Smooth muscle cell of the brain vasculature (primary cell): ENCODE results near the gene PKN3.

Source experiments
- DNase-seq: peaks from one replicate; pipeline ENCODE4 v3.0.0-alpha.2; 2012; ENCODE audit warnings: low read depth, low spot score

Gene PKN3

DNA sequence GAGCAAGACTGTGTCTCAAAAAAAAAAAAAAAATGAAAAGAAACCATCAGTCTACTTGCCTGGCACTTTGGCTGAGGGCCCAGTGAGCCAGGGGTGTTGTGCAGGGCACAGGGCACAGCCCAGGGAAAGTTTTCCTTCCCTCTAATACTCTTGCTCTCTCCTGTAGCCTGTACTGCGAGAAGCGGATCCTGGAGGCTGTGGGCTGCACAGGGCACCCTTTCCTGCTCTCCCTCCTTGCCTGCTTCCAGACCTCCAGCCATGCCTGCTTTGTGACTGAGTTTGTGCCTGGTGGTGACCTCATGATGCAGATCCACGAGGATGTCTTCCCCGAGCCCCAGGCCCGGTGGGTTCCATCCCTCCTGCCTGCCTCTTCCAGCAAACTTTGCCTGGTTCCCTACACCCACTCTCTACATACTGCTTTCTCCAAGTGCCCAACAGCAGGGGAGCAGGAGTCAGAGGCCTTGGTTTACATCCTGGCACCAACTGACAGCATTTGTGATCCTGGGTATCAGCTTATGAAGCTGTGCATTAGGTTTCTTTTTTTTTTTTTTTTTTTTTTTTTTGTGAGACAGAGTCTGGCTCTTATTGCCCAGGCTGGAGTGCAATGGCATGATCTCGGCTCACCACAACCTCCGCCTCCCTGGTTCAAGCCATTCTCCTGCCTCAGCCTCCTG is 14.4 kb downstream of the PKN3 start:
- no peak for DNase-seq

DNA sequence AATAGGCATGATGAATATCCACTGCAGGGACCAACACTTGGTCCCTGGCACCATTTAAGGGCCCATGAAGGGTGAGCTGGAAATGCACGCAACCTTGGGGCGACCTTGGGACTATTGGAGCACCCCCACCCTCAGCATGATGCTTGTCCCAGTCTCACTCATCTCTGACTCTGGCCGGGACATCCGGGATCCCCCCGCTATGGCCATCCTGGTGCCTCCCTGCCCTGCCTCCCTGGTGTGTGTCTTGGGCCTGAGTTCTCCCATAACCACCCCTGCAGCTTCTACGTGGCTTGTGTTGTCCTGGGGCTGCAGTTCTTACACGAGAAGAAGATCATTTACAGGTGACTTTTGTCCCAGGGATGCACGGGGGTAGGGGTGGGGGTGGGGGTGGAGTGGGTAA is 15.7 kb downstream of the PKN3 start:
- DNase-seq = no peak

DNA sequence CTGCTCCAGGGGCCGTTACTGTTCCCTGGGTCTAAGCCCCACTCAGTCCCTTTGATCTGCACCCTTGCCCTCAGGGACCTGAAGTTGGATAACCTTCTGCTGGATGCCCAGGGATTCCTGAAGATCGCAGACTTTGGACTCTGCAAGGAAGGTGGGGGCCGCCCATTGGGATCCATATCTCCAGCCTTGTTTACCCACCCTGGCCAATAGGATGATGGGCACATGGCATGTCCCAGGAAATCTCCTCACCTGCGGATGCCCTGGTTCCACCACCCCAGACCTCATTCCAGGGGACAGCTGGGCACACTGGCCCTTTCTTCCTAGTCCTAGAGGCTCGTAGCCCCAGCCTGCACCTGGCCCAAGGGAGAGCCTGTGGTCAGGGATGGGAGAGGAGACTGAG is 16.2 kb downstream of the PKN3 start:
- no peak for DNase-seq

DNA sequence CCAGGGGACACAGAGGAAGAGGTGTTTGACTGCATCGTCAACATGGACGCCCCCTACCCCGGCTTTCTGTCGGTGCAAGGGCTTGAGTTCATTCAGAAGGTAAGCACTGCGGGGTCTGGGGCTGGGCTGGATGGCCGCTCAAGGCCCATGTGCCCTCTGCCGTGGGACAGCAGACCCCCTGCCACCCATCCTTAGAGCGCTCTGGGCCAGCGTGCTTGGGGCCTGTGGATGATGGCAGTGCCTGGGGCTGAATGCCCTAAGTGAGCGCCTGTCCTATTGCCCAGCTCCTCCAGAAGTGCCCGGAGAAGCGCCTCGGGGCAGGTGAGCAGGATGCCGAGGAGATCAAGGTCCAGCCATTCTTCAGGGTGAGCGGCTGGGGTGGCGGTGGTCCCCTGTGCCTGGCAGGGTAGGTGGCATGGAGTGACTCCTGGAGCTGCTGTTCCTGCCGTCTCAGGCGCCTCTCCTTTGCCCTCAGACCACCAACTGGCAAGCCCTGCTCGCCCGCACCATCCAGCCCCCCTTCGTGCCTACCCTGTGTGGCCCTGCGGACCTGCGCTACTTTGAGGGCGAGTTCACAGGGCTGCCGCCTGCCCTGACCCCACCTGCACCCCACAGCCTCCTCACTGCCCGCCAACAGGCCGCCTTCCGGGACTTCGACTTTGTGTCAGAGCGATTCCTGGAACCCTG is 17.8 kb downstream of the PKN3 start:
- DNase-seq = no peak

DNA sequence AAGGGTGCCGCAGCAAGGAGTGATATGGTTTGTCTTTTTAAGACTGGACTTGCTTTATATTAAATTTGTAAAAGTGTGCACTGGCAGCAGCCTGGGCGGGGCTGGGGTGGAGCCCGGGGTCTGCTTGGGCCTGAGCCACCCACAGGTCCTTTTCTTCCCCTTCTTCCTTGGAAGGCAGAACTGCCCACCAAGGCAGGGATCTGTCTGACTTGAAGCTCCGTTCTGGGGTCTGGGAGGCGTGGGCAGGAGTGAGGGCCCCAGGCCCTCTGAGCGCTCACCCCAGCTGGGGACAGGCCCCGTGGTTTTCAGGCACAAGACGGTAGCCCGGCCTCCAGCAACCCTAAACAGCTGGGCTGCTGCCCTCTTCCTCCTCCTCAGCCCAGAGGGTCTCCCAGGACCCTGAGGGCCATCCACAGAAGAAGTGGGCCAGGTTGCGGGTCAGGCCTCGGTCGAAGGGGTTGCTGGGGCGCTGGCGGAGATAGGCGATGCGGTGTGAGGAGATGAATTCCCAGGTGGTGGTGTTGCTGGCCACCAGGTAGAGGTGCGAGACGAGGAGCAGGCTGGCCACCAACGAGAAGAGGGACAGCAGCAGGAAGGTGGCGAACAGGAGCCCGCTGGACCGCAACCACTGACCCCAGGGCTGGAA is 18.7 kb downstream of the PKN3 start:
- no peak for DNase-seq

DNA sequence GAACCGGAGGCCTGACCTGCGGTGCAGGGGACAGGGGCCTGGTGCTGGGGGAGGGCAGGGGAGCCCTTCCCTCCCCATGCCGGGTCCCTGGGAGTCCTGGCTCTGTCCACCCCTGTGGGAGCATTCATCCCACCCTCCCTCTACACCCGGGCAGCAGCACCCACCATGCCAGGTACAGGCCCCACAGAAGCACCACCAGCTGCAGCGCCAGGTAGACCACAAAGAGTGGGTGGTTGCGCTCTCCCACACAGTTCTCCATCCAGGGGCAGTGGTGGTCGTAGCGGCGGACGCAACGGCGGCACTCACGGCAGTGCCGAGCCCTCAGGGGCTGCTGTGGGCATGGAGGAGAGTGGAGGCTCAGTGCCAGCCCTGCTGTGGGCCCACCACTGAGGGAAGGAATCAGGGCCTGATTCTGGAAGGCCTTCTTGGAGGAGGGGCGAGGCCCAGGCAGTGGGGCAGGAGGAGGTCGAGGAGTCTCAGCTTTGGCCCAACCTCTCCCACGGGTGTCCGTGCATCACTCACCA is 19.2 kb downstream of the PKN3 start:
- no peak for DNase-seq

DNA sequence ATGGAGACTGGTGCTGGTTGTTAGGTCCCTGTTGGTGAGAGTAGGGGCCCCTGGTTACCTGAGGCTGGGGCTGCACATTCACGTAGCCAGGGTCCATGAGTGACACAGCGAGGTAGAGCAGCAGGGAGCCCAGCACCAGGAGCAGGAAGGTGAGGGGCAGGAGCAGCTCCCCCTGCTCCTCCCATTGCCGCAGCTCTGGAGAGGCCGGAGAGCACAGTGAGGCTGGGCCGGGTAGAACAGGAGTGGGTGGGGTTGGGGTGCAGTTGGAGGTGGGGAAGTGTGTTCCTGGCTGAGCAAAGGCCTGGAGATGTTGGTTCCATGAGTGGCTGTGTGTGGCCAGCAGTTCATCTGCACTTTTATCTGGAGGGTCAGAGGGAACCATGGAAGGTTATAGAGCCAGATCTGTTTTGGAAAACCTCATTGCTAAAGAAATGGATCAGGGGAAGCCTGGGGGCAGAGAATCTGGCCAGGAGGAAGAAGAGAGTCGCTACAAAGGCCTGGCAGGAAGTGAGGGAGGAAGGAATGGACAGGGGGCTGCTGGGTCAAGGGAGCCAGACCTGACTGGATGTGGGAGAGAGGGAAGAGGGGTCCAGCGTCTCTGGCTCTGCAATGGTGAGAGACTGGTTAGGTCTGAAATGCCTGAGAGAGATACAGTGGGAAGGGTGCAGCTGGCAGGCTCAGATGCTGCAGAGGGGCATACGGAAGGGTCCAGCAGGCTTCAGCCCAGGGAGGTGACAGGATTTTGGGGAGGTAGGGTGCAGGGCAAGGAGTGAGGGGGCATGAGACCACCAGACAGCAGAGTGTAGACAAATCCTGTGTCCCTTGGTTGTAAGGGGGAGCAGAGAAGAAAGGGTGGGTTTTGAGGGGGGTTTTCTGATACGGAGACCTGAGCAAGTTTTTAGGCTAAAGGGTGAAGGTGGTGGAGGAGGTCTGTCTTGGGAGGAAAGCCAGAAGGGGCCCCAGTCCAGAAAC is 20.4 kb downstream of the PKN3 start:
- no peak for DNase-seq

DNA sequence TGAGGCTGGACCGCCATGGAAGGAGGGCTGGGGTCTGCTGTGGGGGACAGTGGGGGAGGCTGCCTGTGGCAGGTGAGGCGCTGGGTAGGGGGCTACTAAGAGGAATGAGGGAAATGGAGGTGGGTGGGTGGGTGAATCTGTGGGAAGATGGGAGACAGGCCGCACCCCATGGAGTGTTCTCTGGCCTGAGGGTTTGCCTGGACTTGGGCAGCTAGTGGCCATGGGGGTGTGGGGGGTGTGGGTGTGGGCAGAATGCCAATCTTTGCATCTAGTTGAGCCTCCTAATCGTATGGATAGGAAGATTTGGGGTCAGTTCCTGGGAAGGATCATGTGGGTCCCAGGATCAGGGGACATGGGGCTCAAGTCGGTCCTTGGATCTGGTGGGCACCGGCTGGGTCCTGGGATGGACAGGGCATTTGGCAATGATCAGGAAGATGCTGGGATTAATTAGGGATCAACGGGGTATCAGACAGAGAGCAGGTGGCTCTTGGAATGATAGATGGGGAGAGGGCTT is 21.1 kb downstream of the PKN3 start:
- no peak for DNase-seq

DNA sequence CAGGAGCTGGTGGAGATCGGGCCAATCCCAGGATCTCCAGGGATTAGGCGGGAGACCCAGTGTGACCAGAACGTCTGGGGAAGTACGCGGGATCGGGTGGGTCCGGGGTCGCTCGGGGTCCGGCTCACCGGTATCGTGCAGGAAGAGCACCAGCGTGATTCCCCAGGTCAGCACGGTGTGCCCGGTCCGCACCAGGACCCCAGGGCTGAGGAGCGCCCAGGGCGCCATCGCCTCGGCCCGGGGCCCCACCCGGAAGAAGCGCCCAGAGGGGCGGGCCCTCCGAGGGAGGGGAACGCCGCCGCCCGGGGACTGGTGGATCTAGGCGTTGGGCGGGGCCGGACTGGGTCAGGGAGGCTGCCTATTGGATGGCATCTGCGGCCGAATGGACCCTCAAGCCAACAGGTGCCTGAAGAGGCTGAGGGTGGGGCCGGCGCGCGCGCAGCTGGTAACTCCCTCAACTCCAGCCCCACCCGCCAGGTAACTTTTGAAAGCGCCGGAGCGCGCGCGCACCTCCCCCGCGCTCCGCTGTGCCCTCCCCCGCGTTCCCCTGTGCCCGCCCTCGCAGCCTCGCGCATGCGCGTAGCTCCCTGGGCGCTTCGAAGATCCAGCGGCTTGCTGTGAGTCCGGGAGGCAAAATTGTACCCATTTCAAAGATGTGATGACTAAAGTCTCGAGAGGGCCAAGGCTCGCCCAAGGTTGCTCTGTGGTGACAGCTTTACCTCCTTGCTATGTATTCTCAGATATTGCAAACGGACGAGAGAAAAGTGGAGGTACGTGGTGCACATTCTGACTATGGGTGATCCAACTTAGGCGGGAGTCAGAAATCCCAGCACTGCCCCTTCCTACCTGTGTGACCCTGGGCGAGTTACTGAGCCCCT is 21.8 kb downstream of the PKN3 start, which contains the start of gene ZDHHC12:
ZDHHC12 (minus strand) TSS at position 262 of the 878 bp plus-strand sequence; CDS start at position 228, 34 bp downstream.
- DNase-seq = peak; percentile 69

DNA sequence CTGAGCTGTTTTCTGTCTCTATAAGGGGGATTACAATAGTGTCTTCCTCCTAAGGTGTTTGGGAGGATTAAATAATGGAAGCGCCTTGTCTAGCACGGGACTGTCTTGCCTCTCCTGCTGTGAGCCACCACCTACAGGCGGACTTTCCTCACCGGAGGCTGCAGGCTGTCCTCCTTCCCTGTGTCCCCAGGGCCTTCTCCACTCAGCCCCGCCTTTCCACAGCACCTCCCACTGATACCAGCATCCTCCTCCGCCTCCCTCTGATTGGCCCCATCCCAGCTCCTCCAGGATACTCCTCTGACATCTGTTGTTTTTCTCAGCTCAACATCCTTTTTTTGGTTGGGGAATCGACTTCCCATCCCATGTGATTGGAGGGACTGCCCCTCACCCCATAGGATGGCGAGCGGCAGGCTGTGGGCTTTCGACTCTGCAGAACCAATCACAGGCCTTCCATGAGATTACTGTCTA is 22.5 kb downstream of the PKN3 start:
- DNase-seq = no peak

DNA sequence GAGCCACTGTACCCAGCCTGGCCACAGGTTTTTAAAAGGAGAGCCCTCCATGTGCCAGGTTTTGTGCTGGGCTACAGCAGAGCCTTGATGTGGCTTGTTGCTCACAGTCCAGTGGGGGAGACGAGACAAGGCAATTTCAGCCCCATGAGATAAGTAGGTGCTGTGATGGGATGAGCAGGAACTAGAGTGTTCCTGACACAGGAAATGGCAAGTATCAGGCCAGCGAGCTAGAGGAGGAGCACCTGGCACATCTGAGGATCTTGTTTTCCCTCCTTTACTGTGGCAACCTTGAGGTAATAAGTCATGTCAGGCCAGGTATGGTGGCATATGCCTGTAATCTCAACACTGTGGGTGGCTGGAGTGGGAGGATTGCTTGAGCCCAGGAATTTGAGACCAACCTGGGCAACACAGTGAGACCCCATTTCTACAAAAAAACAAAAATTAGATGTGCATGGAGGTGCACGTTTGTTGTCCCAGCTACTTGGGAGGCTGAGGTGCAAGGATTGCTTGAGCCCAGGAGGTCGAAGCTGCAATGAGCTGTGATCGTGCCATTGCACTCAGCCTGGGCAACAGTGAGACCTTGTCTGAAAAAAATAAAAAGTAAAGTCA is 25.4 kb downstream of the PKN3 start:
- no peak for DNase-seq

DNA sequence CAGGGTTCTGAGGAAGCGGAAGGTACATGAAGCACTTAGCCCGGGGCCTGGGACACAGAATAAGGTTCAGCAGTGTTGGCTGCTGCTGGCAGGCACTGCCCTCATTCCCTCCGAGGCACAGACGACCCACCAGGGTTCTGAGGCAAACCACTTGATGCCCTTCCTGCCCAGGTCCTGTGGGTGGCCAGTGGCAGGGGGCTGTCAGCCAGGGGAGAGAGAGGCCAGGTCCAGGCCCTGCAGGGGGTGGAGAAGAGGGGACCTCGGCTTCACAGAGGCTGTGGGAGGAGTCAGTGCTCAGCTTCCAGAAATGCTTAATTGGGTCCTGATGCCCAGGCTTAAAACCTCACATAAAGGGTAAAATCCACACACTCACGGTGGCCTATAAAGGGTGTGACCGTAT is 26.0 kb downstream of the PKN3 start:
- DNase-seq = no peak

DNA sequence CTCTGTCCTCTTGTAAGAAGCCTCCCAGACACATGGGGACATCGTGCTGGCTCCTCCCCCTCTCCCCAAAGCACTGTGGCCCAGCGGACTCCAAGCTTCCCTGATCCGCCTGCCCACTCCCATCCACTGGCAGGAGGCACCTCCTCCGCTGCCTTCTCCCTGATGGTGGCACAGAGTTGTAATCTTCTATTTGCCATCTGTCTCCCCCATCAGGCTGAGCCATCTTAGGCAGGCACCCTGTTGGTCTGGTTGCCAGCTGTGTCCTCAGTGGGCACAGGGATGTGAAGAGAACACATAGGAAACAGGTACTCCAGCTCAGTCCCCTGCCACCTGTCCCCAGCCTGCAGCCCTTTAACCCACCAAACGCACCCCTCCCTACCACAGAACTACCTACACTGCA is 27.0 kb downstream of the PKN3 start:
- no peak for DNase-seq

DNA sequence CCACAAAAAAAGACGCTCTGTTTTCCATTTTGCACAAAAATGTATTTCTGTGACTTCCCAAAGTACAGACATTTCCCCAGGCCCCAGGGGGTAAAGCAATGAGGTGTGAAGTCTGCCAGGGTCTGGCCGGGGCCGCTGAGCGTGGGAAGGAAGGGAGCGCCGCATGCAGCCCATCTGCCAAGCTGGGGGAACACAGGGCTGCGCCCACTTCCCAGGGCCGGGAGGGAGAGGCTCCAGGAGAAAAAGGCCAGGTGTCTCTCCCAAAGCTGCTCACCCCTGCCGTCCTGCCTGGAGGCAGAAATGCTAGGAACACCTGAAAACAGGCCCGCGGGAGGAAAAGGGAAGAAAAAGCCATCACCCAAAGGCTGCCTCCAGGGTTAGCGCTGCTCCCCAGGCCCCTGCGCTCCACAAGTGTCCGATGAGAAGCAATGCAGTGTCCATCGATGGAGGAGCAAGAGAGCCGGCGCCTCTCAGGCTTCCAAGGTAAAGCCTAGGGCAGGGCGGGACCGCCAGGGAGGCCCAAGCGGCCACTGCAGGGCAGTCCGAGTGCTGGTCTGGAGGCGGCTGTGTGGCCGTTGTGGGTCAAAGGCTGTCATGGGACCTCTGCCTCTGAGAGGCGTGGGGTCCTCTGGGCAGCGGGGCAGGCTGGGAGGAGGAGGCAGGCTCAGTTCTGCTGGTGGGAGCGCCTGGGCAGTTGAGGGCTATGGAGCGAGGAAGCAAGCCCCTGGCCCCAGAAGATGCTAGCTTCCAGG is 27.6 kb downstream of the PKN3 start:
- no peak for DNase-seq

DNA sequence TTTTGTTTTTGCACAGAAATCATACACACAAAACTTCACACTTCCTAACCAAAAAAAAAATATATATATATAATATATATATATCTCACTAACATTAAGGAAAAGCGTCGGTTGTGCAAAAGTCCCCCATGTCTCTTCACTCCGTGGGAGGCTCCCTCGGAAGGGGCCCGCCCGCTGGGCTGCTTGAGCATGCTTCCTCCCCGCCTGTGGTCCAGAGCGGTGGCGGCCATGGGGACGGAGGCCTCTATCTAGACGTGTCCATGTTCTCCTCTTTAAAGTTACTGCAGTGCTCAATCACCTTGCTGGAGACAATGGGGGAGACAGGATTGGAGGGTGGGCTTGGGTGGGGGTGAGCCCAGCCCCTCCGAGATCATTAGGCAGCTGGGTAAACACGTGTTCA is 28.8 kb downstream of the PKN3 start:
- DNase-seq = no peak

DNA sequence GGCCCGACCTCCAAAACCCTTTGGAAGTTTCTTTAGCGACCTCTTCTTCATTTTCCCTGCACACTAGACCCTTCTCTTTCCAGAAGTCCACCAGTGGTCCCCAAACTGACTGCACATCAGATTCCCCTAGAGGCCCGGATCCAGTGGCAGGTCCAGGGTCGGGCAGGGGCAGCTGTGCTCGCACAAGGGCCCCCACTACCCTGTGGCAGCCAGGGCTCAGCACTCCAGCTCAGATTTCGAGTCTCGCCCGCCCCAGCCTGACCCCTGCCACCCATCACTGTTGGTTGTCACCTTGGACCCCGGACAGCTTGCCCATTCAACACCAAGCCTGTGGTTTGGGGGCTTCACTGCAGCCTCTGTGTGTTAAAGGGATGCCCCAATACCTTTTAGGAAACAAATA is 29.4 kb downstream of the PKN3 start:
- no peak for DNase-seq

DNA sequence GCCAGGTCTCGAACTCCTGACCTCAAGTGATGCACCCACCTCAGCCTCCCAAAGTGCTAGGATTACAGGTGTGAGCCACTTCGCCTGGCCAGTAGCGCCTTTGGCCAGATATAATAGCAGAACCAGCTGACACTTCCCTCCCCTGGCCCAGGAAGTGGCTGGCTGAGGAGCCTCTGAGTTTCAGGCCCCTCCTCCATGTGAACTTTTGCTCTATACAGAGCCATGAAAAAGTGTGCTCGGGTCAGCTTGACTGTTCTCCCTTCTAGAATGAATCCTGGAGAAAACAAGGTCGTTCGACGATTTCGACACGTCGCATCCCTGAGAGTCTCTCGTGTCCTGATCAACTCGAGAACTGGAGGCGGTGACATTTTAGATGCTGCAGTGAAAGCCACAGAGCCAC is 30.3 kb downstream of the PKN3 start:
- DNase-seq = no peak

DNA sequence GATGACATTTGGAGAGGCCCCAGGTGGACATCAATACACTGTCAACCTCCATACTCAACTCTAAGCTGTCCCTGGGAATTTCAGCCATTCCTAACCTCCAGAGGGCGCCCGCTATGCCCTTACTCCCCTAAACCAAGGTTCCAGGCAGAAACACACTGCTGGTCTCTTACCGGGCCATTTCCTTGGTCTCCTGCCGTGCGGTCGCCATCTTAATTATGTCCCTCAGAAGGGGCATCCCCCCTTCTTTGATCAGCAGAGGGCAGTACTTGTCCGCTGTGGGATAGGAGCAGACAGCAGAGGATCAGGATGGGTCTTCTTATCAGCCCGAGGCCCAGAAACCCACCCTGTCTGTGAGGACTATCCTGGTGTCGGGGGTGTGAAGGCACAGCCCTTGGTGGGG is 31.0 kb downstream of the PKN3 start:
- peak; percentile 64 for DNase-seq

DNA sequence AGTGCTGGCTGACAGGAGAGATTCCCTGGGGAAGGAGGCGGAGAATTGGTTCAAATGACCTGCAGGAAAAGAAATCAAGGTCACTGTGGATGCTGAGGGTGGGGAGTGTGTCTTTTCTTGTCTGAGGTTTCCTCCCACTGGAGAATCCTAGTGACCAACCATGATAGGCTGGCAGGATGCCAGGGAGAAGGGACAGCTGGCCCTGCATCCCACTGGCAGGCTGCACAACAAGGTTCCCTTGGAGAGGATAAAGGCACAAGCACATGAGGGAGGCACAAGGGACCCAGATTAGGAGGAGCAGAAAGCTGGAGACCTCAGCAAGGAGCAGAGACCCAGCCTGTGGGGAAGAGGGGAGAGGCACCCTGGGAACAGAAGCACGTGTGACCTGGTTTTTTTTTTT is 33.1 kb downstream of the PKN3 start:
- DNase-seq = no peak
